Fibroblast of mammary gland (primary cell): ENCODE measurements around the gene SLC25A39.

Experiments
- DNase-seq: peaks from one replicate; pipeline ENCODE4 v3.0.0-alpha.2; 2010; ENCODE audit warnings: low read depth
- H3K4me3 ChIP-seq: 2 replicates; pipeline ENCODE4 v1.5.1; 2011; ENCODE audit warnings: low read depth, mild to moderate bottlenecking, low read length, moderate library complexity; ENCODE audit not compliant: control insufficient read depth
- TF ChIP-seq, protein P1 (sequence below): conservative IDR thresholded peaks from 2 replicates; pipeline ENCODE4 v1.5.1; 2011; ENCODE audit warnings: low read depth, low read length, inconsistent platforms; ENCODE audit not compliant: control insufficient read depth, insufficient read depth

Gene SLC25A39

DNA sequence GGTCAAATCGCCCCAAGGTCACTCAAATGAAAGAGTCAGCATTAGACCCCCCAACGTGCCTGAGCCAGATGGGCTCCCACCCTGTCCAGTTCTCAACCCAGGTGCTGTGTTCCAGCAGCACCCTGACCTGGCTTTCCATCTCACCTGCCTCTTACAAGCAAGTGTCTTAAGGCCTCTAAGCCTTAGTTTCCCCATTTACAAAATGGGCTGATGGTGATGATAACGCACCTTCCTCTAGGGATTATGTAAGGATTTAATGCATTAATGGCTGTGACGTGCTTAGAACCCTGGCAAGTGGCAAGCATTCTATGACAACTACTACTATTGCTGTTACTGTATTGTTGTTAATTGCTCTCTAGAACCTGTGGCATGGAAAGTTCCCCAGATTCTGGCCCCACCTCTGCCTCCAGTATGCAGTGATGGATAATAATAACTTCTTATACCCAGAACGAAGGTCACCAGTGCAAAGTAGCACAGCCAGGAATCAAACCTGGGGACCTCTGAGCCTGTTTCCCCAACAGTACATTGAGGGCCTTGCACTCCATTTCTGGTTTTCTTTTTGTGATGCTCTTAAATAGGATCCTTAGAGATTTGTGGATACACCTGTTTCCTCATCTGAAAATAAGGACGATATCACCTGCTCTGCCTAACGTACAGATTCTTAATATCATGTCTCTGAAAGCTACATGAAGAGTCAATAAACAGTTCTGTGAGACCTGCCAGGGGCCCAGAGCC is 3.3 kb upstream of the SLC25A39 start:
- H3K4me3 ChIP-seq: no peak overlapping the region
- no peak for DNase-seq
- TF ChIP-seq, protein P1, sequence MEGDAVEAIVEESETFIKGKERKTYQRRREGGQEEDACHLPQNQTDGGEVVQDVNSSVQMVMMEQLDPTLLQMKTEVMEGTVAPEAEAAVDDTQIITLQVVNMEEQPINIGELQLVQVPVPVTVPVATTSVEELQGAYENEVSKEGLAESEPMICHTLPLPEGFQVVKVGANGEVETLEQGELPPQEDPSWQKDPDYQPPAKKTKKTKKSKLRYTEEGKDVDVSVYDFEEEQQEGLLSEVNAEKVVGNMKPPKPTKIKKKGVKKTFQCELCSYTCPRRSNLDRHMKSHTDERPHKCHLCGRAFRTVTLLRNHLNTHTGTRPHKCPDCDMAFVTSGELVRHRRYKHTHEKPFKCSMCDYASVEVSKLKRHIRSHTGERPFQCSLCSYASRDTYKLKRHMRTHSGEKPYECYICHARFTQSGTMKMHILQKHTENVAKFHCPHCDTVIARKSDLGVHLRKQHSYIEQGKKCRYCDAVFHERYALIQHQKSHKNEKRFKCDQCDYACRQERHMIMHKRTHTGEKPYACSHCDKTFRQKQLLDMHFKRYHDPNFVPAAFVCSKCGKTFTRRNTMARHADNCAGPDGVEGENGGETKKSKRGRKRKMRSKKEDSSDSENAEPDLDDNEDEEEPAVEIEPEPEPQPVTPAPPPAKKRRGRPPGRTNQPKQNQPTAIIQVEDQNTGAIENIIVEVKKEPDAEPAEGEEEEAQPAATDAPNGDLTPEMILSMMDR: no peak

DNA sequence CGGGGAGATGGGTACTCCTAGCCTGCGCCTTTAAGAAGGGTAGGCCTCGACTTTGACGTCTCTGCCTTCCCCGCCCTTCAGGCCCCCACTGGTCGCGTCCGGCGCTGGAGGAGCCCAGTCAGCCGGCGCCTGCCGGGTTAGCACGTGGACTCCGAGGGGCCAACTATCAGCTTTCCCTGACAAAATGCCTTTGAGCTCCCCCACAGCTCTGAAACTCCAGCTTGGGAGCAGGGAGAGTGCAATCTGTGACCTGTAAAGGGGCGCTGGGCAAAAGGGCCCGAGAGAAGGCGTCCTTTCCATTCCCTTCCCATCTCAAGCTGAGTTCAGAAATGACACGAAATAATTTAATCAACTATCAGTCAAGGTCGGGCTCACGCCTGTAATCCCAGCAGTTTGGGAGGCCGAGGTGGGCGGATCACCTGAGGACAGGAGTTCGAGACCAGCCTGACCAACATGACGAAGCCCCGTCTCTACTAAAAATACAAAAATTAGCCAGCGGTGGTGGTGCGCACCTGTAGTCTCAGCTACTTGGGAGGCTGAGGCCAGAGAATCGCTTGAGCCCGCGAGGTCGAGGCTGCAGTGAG is 2.3 kb upstream of the SLC25A39 start:
- H3K4me3 ChIP-seq: peak overlapping the region; percentile 6
- DNase-seq: peak; percentile 96
- TF ChIP-seq, protein P1: no peak

DNA sequence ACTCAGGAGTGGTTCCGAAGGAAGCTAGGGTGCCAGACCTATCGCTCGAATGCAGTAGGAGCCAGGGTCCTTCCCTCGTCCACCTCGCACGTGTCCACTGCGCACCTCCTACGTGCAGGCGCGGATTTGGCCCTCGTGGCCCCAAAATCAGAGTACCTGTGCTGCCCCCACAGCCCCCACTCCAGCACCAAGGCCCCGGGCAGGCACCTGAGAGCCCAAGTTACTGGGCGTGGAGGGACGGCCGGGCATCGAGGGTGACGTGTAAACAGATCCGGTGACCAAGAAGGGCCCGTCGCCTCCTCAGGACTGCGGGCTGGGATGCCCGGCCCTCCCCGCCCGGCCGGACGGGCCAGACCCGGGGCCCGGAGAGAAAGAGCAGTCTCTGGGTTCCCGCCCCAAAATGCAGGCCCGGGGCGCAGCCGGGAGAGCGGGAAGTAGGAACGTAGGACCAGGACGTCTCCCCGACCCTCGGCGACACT is 492 bp downstream of the SLC25A39 start:
- peak overlapping the region; percentile 68 for H3K4me3 ChIP-seq
- TF ChIP-seq, protein P1: no peak
- no peak for DNase-seq

DNA sequence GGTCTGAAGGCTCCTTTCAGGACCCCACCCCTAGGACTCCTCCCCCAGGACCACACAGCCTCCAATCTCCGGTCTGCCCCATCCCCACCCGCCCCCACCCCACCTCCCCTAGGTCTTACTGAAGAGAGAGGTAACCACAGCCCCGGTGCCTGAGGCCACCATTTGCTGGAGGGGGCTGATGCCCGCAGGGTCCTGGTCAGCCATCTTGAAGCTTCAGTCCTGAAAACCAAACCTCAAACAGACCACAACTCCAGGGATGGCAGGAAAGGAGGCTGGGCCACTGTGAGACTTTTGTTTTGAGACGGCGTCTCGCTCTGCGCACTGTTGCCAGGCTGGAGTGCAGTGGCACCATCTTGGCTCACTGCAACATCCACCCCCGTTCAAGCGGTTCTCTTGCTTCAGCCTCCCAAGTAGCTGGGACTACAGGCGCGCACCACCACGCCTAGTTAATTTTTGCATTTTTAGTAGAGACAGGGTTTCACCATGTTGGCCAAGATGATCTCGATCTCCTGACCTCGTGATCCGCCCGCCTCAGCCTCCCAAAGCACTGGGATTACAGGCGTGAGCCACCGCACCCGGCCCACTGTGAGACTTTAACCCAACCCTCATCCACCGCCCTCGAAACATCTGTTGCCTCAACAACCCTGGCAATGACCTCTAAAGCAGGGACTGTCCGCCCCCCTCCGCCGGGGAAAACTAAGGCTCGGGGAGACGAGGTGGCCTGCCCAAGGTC is 1.1 kb downstream of the SLC25A39 start:
- TF ChIP-seq, protein P1: no peak
- no peak for DNase-seq
- peak overlapping the region; percentile 68 for H3K4me3 ChIP-seq

DNA sequence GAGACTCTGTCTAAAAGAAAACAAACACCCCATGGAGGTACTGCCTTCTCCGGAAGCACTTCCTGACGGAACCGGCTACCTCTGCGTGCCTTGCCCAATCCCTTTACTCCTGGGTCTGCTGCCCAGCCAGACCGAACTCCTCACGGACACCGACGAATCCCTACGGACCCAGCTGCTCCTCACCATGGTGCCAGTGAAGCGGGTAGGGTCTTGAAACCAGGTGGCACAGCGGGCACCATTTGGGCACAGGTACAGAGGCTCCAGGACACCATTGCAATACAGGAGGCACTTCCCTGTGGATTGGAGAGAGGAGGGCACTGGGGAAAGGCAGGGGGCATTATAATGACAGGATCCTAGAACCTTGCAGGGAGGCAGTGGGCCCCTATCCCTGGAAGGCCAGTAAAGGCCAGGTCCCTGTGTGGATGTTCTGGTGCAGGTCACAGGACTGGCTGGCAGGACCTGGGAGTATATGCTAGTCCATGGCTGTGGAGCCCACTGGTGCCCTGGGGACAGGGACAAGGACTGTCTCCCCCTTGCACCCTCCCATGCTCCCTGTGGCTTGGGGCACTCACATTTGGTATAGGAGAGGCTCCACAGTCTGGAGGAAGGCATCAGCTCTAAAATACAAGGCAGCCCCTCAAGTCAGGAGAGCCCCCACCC is 2.3 kb downstream of the SLC25A39 start:
- TF ChIP-seq, protein P1: no peak
- DNase-seq: no peak
- no peak overlapping the region for H3K4me3 ChIP-seq
